Spleen (tissue), 11 donors: ENCODE results near the gene PDAP1. TPM values are rescaled to one million over a fixed set of nuclear protein-coding genes. Genes with fewer than 3 reads are reported as not detected.

ENCODE experiments used
- DNase-seq: peaks from one replicate; pipeline ENCODE4 v3.0.0-alpha.2; 2020
- H3K27ac ChIP-seq, 8 donors: fragments of 200-600 bp; sonication (generic) in 7 of 8; 1 replicate in 4 of 8; 2 replicates in 4 of 8; pipeline versions ENCODE4 v1.5.0 to v1.8.0; 2016 to 2021; ENCODE audit warnings: inconsistent platforms in 4 of 8, mild to moderate bottlenecking in 4 of 8, moderate library complexity in 1 of 8
- H3K27me3 ChIP-seq, 7 donors: fragments of 200-600 bp; sonication (generic) in 6 of 7; replicated peaks in 1 of 7; 1 replicate in 4 of 7; 2 replicates in 3 of 7; pipeline versions ENCODE4 v1.5.0 to v1.8.0; 2016 to 2021; ENCODE audit warnings: inconsistent platforms in 3 of 7, mild to moderate bottlenecking in 1 of 7
- H3K36me3 ChIP-seq, 6 donors: fragments of 200-600 bp; sonication (generic) in 5 of 6; 1 replicate in 4 of 6; 2 replicates in 2 of 6; pipeline versions ENCODE4 v1.5.0 to v1.8.0; 2016 to 2021; ENCODE audit warnings: inconsistent platforms in 2 of 6
- H3K4me1 ChIP-seq, 6 donors: fragments of 200-600 bp; sonication (generic) in 5 of 6; 1 replicate in 3 of 6; 2 replicates in 3 of 6; pipeline versions ENCODE4 v1.5.0 to v1.8.0; 2016 to 2021; ENCODE audit warnings: inconsistent platforms in 3 of 6
- H3K4me3 ChIP-seq, 8 donors: fragments of 200-600 bp; sonication (generic) in 7 of 8; 1 replicate in 4 of 8; 2 replicates in 4 of 8; pipeline versions ENCODE4 v1.5.0 to v1.8.0; 2016 to 2021; ENCODE audit warnings: inconsistent platforms in 4 of 8, mild to moderate bottlenecking in 4 of 8, moderate library complexity in 2 of 8
- H3K9me3 ChIP-seq, 8 donors: fragments of 200-600 bp; sonication (generic) in 7 of 8; 1 replicate in 4 of 8; 2 replicates in 4 of 8; pipeline versions ENCODE4 v1.5.0 to v1.8.0; 2016 to 2021; ENCODE audit warnings: inconsistent platforms in 4 of 8
- CTCF ChIP-seq, 11 experiments: fragments of 200-600 bp in 7 of 11; fragments of 450-650 bp in 4 of 11; sonication (generic) in 4 of 11; IDR thresholded peaks in 8 of 11; conservative IDR thresholded peaks in 3 of 11; 1 replicate in 7 of 11; 2 replicates in 4 of 11; pipeline versions ENCODE4 v1.4.0 to v1.8.0; 2016 to 2021; ENCODE audit warnings: antibody characterized with exemption in 11 of 11, inconsistent platforms in 4 of 11, mild to moderate bottlenecking in 1 of 11
- POLR2A ChIP-seq, 3 donors: fragments of 450-650 bp; IDR thresholded peaks; one replicate each; pipeline ENCODE4 v1.5.1; 2017; ENCODE audit warnings: antibody characterized with exemption in 3 of 3, mild to moderate bottlenecking in 1 of 3
- POLR2AphosphoS5 ChIP-seq, 3 donors: sonication (generic); formaldehyde crosslinking; IDR thresholded peaks; one replicate each; pipeline ENCODE4 v1.5.1; 2017; ENCODE audit warnings: antibody characterized with exemption in 3 of 3
- WGBS, 5 donors: extraction: QIAGEN DNeasy Blood & Tissue Kit in 3 of 5; methylation state at CpG; one replicate each; pipeline versions ENCODE4 v1.1.5 to v1.1.7; 2013 to 2018; 5-methylcytosine and 5-hydroxymethylcytosine counted together
- intact Hi-C: fragments of 100-400 bp; cut with DNase I; formaldehyde crosslinking; loops from one replicate; pipeline ENCODE4 v1.15.0; 2023; ENCODE audit warnings: low total_unique reads
- polyA plus RNA-seq, 3 donors: library from polyadenylated mRNA; stranded (reverse); fragments of 200-250 nt; gene quantifications; one replicate each; pipeline ENCODE4 v1.2.1, GENCODE V29; 2013
- total RNA-seq, 7 donors: library from RNA; depleted of rRNA in 3 of 7; stranded (reverse); fragments of >200 nt in 3 of 7; fragmentation: NEBNext Ultra II Directional in 4 of 7; extraction: Animal tissue kit (Norgen Biotek cat#: 25700) in 4 of 7; gene quantifications; one replicate each; pipeline versions ENCODE4 v1.1.0 to v1.2.1, GENCODE V29; 2016 to 2021
- donor health status: healthy with polysubstance abuse.
- donor health status: DM: no; HTN: no; CAD: no; lungs with moderate emphysema.
- donor health status: DM: no; HTN: no; CAD: no.
- donor health status: Bipolar disorder and iron deficiency.
- donor health status: healthy.
- donor health status: DM: no; HTN: no; CAD: no.
- donor health status: DM: yes; HTN: yes; CAD: no.

Gene PDAP1
- total and polyA plus RNA-seq, 10 donors, result 28.1 to 117 (median 54.8) TPM

GRCh38 chr7:99392659-99393354 is 15.6 kb downstream of the PDAP1 start:
- no peaks in the 10 kb centered on the region for H3K27me3 ChIP-seq
- H3K36me3 ChIP-seq, result peaks cover 0 to 100% (median 89%) of the 10 kb centered on the region in 6 donors
- peaks cover 16 to 60% (median 27%) of the 10 kb centered on the region in 6 donors for H3K4me1 ChIP-seq
- peak overlapping the region; percentile 55 to 85 (median 76) for H3K27ac ChIP-seq
- WGBS, 5 donors, result 13 to 25% (median 17%) methylated on average over 31 to 68 of the region's 68 CpGs
- no peaks in the 10 kb centered on the region for H3K9me3 ChIP-seq
- DNase-seq, result peak; percentile 95
- intact Hi-C loops, result no loop called here
- H3K4me3 ChIP-seq, result peak overlapping the region; percentile 31 to 73 (median 46)
- peak in 1 of 3 donors; percentile 4 for TF ChIP-seq POLR2A (IDR thresholded peaks at IDR 0.05)
- peak; percentile 89 to 94 (median 91) for TF ChIP-seq POLR2AphosphoS5 (IDR thresholded peaks at IDR 0.05)
- peak in 2 of 11 experiments; percentile 14 to 26 for TF ChIP-seq CTCF (IDR thresholded peaks at IDR 0.05 in 8 of 11, conservative IDR thresholded peaks at IDR 0.05 in 3 of 11)

- peaks cover 16 to 61% (median 27%) of the 10 kb centered on the region in 6 donors for H3K4me1 ChIP-seq
- H3K9me3 ChIP-seq, result no peaks in the 10 kb centered on the region
- H3K27me3 ChIP-seq, result no peaks in the 10 kb centered on the region
- 78 to 93% (median 83%) methylated on average over 4 to 8 of the region's 8 CpGs for WGBS, 5 donors
- TF ChIP-seq CTCF (IDR thresholded peaks at IDR 0.05 in 8 of 11, conservative IDR thresholded peaks at IDR 0.05 in 3 of 11) (no peak), POLR2AphosphoS5 (IDR thresholded peaks at IDR 0.05) (no peak), POLR2A (IDR thresholded peaks at IDR 0.05) (no peak)
- H3K27ac ChIP-seq, result peak overlapping the region in 6 of 8 donors; percentile 63 to 85 (median 76)
- intact Hi-C loops, result no loop called here
- peaks cover 0 to 100% (median 89%) of the 10 kb centered on the region in 6 donors for H3K36me3 ChIP-seq
- DNase-seq, result no peak
- H3K4me3 ChIP-seq, result peak overlapping the region in 4 of 8 donors; percentile 42 to 73 (median 53)
Measured at GRCh38 chr7:99392046-99392445, 16.4 kb downstream of the PDAP1 start.

GRCh38 chr7:99390941-99391602 is 17.3 kb downstream of the PDAP1 start:
- Histone ChIP-seq H3K4me3 (no peak overlapping the region), H3K27me3 (no peaks in the 10 kb centered on the region), H3K36me3 (peaks cover 0 to 100% (median 91%) of the 10 kb centered on the region in 6 donors), H3K27ac (peak overlapping the region in 1 of 8 donors; percentile 24), H3K9me3 (no peaks in the 10 kb centered on the region), H3K4me1 (peaks cover 16 to 67% (median 28%) of the 10 kb centered on the region in 6 donors)
- DNase-seq, result no peak
- TF ChIP-seq POLR2A (IDR thresholded peaks at IDR 0.05) (no peak), POLR2AphosphoS5 (IDR thresholded peaks at IDR 0.05) (peak in 2 of 3 donors; percentile 49 to 76), CTCF (IDR thresholded peaks at IDR 0.05 in 8 of 11, conservative IDR thresholded peaks at IDR 0.05 in 3 of 11) (no peak)
- intact Hi-C loops, result no loop called here
- WGBS, 5 donors, result 91 to 99% (median 96%) methylated on average over 21 to 23 of the region's 23 CpGs

- intact Hi-C loops, result no loop called here
- 92 to 95% (median 94%) methylated on average over 11 to 13 of the region's 13 CpGs for WGBS, 5 donors
- H3K36me3 ChIP-seq, result peaks cover 0 to 100% (median 84%) of the 10 kb centered on the region in 6 donors
Measured at GRCh38 chr7:99389772-99390171, 18.6 kb downstream of the PDAP1 start.

More at GRCh38 chr7:99389772-99390171, 18.6 kb downstream of the PDAP1 start:
- Histone ChIP-seq H3K27me3 (no peaks in the 10 kb centered on the region), H3K27ac (peak overlapping the region in 1 of 8 donors; percentile 27), H3K9me3 (no peaks in the 10 kb centered on the region), H3K4me3 (no peak overlapping the region), H3K4me1 (peaks cover 16 to 72% (median 38%) of the 10 kb centered on the region in 6 donors)
- no peak for DNase-seq
- TF ChIP-seq POLR2AphosphoS5 (IDR thresholded peaks at IDR 0.05) (peak in 2 of 3 donors; percentile 28 to 67), POLR2A (IDR thresholded peaks at IDR 0.05) (no peak)
